H1 (cell line): ENCODE results near the gene CDK5R2. TPM values are rescaled to one million over a fixed set of nuclear protein-coding genes. Genes with fewer than 3 reads are reported as not detected.

Experiments used
- polyA plus RNA-seq, 7 experiments: library from polyadenylated mRNA; depleted of rRNA in 3 of 7; stranded (reverse) in 5 of 7; unstranded in 2 of 7; fragments of >200 nt in 5 of 7; fragments of 200-250 nt in 2 of 7; gene quantifications; 1 replicate in 5 of 7; 2 replicates in 1 of 7; 4 replicates in 1 of 7; pipeline versions ENCODE4 v1.2.1 to v1.2.3, GENCODE V29; 2011 to 2013; ENCODE audit warnings: missing spikeins in 2 of 7, mixed read lengths in 2 of 7
- total RNA-seq: library from RNA; stranded (reverse); fragmentation: NEBNext Ultra II Directional; extraction: Animal tissue kit (Norgen Biotek cat#: 25700); gene quantifications from 2 replicates; pipeline ENCODE4 v1.2.1, GENCODE V29; 2021
- TF ChIP-seq, protein P1 (sequence below): fragments of 300-600 bp; sonication (generic); IDR thresholded peaks from 2 replicates; pipeline ENCODE4 v1.7.1; 2012; ENCODE audit warnings: low read length, moderate library complexity, mild to moderate bottlenecking, inconsistent platforms; ENCODE audit not compliant: insufficient replicate concordance

The CDK5R2 gene
- total and polyA plus RNA-seq, 2 of the 8 experiments (the other 6 are each of a cell fraction or from before 2014, with no cell fraction given) = 0.14 TPM; not detected in 1

DNA sequence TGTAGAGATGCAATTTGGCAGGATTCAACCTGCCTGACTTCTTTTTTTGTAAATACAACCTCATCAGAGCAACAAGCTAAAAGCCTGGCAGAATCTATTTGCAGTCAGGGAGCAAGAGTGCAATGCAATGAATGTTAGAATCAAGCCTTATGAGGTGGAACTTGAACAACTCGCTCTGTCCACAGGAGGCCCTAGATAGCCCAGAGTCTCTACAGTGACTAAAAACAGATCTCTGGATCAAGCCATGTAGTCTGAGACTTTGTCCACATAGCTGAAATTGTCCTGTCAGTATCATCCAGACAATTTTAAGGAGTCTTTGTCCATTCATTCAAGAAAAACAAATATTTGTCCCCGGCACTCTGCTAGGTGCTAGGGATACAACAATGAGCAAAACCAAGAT lies 32.0 kb upstream of the CDK5R2 start (continued):
- TF ChIP-seq, protein P1, sequence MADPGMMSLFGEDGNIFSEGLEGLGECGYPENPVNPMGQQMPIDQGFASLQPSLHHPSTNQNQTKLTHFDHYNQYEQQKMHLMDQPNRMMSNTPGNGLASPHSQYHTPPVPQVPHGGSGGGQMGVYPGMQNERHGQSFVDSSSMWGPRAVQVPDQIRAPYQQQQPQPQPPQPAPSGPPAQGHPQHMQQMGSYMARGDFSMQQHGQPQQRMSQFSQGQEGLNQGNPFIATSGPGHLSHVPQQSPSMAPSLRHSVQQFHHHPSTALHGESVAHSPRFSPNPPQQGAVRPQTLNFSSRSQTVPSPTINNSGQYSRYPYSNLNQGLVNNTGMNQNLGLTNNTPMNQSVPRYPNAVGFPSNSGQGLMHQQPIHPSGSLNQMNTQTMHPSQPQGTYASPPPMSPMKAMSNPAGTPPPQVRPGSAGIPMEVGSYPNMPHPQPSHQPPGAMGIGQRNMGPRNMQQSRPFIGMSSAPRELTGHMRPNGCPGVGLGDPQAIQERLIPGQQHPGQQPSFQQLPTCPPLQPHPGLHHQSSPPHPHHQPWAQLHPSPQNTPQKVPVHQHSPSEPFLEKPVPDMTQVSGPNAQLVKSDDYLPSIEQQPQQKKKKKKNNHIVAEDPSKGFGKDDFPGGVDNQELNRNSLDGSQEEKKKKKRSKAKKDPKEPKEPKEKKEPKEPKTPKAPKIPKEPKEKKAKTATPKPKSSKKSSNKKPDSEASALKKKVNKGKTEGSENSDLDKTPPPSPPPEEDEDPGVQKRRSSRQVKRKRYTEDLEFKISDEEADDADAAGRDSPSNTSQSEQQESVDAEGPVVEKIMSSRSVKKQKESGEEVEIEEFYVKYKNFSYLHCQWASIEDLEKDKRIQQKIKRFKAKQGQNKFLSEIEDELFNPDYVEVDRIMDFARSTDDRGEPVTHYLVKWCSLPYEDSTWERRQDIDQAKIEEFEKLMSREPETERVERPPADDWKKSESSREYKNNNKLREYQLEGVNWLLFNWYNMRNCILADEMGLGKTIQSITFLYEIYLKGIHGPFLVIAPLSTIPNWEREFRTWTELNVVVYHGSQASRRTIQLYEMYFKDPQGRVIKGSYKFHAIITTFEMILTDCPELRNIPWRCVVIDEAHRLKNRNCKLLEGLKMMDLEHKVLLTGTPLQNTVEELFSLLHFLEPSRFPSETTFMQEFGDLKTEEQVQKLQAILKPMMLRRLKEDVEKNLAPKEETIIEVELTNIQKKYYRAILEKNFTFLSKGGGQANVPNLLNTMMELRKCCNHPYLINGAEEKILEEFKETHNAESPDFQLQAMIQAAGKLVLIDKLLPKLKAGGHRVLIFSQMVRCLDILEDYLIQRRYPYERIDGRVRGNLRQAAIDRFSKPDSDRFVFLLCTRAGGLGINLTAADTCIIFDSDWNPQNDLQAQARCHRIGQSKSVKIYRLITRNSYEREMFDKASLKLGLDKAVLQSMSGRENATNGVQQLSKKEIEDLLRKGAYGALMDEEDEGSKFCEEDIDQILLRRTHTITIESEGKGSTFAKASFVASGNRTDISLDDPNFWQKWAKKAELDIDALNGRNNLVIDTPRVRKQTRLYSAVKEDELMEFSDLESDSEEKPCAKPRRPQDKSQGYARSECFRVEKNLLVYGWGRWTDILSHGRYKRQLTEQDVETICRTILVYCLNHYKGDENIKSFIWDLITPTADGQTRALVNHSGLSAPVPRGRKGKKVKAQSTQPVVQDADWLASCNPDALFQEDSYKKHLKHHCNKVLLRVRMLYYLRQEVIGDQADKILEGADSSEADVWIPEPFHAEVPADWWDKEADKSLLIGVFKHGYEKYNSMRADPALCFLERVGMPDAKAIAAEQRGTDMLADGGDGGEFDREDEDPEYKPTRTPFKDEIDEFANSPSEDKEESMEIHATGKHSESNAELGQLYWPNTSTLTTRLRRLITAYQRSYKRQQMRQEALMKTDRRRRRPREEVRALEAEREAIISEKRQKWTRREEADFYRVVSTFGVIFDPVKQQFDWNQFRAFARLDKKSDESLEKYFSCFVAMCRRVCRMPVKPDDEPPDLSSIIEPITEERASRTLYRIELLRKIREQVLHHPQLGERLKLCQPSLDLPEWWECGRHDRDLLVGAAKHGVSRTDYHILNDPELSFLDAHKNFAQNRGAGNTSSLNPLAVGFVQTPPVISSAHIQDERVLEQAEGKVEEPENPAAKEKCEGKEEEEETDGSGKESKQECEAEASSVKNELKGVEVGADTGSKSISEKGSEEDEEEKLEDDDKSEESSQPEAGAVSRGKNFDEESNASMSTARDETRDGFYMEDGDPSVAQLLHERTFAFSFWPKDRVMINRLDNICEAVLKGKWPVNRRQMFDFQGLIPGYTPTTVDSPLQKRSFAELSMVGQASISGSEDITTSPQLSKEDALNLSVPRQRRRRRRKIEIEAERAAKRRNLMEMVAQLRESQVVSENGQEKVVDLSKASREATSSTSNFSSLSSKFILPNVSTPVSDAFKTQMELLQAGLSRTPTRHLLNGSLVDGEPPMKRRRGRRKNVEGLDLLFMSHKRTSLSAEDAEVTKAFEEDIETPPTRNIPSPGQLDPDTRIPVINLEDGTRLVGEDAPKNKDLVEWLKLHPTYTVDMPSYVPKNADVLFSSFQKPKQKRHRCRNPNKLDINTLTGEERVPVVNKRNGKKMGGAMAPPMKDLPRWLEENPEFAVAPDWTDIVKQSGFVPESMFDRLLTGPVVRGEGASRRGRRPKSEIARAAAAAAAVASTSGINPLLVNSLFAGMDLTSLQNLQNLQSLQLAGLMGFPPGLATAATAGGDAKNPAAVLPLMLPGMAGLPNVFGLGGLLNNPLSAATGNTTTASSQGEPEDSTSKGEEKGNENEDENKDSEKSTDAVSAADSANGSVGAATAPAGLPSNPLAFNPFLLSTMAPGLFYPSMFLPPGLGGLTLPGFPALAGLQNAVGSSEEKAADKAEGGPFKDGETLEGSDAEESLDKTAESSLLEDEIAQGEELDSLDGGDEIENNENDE = no peak
- TF ChIP-seq, all 59 proteins: peak for 0
